ENCODE data around the gene ACTL8. TPM values are rescaled to one million over a fixed set of nuclear protein-coding genes. Genes with fewer than 3 reads are reported as not detected.

Gene ACTL8
- total and polyA plus RNA-seq, 2 experiments from 2014 or later: 0.38 to 0.71 TPM

GRCh38 chr1:17834561-17835100 lies 79.5 kb downstream of the ACTL8 start (continued):
- TF ChIP-seq EZH2 (IDR thresholded peaks at IDR 0.05; ENCODE audit: low read depth, unreplicated experiment) (no peak), CREB1 (CRISPR knock-in tag; IDR thresholded peaks at IDR 0.05; ENCODE audit: low read depth) (no peak), CTCF (conservative IDR thresholded peaks at IDR 0.05; ENCODE audit: low read depth in 2 of 2) (no peak)

DNA sequence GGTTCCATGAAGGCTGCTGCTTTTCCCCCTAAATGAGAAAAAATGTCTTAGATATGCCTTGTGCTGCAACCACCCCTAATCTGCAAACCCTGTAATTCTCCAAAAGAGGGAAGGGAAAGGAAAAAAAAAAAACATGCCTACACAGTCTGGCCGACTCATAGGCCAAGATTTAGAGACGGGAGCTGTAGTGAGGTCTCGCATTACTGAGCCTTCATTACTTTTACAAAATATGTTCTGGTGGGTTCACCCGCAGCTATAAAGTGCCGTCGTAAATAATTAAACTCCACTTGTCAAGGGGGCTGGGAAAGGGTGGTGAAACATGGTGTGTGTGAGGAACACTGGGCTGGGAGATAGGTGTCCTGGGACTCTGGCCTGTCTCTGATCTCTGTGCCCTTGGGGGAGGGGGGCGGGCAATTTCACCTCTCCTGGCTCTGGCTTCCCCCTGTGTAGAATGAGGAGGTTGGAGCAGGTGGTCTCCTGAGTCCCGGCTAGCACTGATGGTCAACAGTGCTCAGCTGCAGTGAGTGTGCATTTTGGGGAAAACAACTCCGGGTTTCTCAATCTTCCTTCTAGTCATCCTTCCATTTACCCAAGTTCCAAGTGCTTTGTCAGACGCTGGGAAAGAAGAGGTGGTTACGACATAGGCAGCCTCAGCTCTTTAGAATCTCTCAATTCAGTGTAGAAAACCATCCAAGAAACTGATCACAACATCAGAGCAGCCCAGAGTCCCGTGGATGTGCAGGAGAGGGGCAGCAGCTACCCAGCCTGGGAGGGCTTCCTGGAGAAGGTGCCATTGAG lies 82.3 kb downstream of the ACTL8 start:
- peaks cover 2% of the 10 kb centered on the region; the same call in 1 of the 3 replicates for H3K4me1 Mint-ChIP-seq
- Histone ChIP-seq H3K4me3 (no peak overlapping the region), H4K20me1 (replicated peaks; ENCODE audit: insufficient read depth) (no peaks in the 10 kb centered on the region), H3K27me3 (ENCODE audit: insufficient read depth) (no peaks in the 10 kb centered on the region), H3K79me2 (replicated peaks; ENCODE audit: insufficient read depth) (no peaks in the 10 kb centered on the region), H3K36me3 (ENCODE audit: insufficient read depth) (no peaks in the 10 kb centered on the region), H3K9me2 (ENCODE audit: insufficient read depth) (no peaks in the 10 kb centered on the region), H3K27ac (ENCODE audit: low read depth) (no peak overlapping the region), H3F3A (replicated peaks; ENCODE audit: low read depth) (no peaks in the 10 kb centered on the region), H2AFZ (no peak overlapping the region), H3K4me2 (no peak overlapping the region), H3K4me1 (ENCODE audit: insufficient read depth) (no peaks in the 10 kb centered on the region)
- H3K9me3 Mint-ChIP-seq: no peaks in the 10 kb centered on the region
- no peak overlapping the region for H3K27ac Mint-ChIP-seq
- ATAC-seq: no peak
- no peaks in the 10 kb centered on the region for H3K36me3 Mint-ChIP-seq (ENCODE audit: low read depth)
- H3K27me3 Mint-ChIP-seq (ENCODE audit: insufficient read depth, low read depth, poor library complexity): peaks cover 13% of the 10 kb centered on the region
- no peak for DNase-seq (ENCODE audit: low spot score)
- H3K4me3 Mint-ChIP-seq: no peak overlapping the region
- TF ChIP-seq, protein P1, sequence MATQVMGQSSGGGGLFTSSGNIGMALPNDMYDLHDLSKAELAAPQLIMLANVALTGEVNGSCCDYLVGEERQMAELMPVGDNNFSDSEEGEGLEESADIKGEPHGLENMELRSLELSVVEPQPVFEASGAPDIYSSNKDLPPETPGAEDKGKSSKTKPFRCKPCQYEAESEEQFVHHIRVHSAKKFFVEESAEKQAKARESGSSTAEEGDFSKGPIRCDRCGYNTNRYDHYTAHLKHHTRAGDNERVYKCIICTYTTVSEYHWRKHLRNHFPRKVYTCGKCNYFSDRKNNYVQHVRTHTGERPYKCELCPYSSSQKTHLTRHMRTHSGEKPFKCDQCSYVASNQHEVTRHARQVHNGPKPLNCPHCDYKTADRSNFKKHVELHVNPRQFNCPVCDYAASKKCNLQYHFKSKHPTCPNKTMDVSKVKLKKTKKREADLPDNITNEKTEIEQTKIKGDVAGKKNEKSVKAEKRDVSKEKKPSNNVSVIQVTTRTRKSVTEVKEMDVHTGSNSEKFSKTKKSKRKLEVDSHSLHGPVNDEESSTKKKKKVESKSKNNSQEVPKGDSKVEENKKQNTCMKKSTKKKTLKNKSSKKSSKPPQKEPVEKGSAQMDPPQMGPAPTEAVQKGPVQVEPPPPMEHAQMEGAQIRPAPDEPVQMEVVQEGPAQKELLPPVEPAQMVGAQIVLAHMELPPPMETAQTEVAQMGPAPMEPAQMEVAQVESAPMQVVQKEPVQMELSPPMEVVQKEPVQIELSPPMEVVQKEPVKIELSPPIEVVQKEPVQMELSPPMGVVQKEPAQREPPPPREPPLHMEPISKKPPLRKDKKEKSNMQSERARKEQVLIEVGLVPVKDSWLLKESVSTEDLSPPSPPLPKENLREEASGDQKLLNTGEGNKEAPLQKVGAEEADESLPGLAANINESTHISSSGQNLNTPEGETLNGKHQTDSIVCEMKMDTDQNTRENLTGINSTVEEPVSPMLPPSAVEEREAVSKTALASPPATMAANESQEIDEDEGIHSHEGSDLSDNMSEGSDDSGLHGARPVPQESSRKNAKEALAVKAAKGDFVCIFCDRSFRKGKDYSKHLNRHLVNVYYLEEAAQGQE (IDR thresholded peaks at IDR 0.05; ENCODE audit: unreplicated experiment): no peak
- TF ChIP-seq CREB1 (CRISPR knock-in tag; IDR thresholded peaks at IDR 0.05; ENCODE audit: low read depth) (no peak), STAT1 (IDR thresholded peaks at IDR 0.05; ENCODE audit: unreplicated experiment) (no peak), ZNF462 (CRISPR knock-in tag; IDR thresholded peaks at IDR 0.05) (no peak), JUNB (IDR thresholded peaks at IDR 0.05; ENCODE audit: unreplicated experiment) (no peak), NANOG (IDR thresholded peaks at IDR 0.05; ENCODE audit: borderline replicate concordance) (no peak), EZH2phosphoT487 (IDR thresholded peaks at IDR 0.05; ENCODE audit: unreplicated experiment) (no peak), ETS1 (IDR thresholded peaks at IDR 0.05) (no peak), POLR2AphosphoS5 (IDR thresholded peaks at IDR 0.05; ENCODE audit: low read depth) (no peak)
